ENCODE measurements around the gene IPMK.
A peak's percentile ranks its signal among the peaks of the same experiment; 100 is the strongest.
"Not testable (repeated sequence)": the region's sequence is repeated elsewhere in the genome, so short reads cannot be mapped to it uniquely, and the experiment has no call there.

The IPMK gene

DNA sequence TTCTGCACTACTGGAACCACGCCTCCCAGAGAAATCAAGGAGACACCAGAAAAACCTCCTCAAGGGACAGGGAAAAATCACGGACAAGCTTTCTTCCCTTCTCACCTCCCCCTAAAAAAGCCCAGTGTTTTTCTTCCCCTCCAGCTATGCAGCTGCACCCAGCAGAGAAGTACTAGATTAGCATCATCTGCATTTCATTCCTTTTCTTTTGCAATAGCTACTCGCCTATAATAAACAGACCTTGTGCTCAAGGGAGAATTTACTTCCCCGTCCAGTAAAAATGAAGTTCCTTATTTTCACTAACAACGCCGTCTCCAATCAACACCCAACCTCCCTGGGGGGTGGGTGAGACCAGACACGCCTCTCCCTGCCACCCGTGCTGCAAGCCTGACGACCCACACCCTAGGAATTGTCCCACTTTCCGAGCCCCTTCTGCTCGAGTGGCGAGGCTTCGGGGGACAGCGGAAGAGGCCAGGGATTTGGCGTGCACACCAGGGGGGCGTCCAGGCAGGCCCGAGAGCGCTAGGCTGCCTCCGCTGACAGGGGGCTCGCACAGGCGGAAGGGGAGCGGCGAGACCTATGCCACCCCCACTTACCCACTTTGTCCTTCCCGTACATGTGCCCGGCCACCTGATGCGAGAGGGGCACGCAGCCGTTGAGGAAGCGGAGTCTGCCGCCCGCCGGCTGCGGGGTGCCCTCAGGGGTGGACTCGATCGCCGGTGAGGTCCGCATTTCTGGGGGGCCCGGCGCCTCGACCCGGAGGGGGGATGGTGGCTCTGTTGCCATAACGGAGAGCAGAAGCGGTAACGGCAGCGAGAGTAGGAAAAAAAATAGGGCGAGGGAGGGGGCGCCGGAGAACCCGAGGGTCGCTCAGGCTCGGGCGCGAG lies 625 bp downstream of the IPMK start:
- Histone ChIP-seq H3K27me3 (replicated peaks; ENCODE audit: control insufficient read depth, insufficient read depth, low read length) (no peaks in the 10 kb centered on the region), H3K9ac (ENCODE audit: low read length) (peak overlapping the region; percentile 91), H3K9me3 (ENCODE audit: control insufficient read depth, low read length) (no peaks in the 10 kb centered on the region), H3K4me3 (ENCODE audit: low read length) (peak overlapping the region; percentile 96), H3K4me1 (ENCODE audit: control insufficient read depth, insufficient read depth, low read length) (peaks cover 37% of the 10 kb centered on the region), H3K36me3 (ENCODE audit: control insufficient read depth, insufficient read depth, low read length, severe bottlenecking) (no peaks in the 10 kb centered on the region)
- peak; percentile 87 for DNase-seq (ENCODE audit: low read depth)

DNA sequence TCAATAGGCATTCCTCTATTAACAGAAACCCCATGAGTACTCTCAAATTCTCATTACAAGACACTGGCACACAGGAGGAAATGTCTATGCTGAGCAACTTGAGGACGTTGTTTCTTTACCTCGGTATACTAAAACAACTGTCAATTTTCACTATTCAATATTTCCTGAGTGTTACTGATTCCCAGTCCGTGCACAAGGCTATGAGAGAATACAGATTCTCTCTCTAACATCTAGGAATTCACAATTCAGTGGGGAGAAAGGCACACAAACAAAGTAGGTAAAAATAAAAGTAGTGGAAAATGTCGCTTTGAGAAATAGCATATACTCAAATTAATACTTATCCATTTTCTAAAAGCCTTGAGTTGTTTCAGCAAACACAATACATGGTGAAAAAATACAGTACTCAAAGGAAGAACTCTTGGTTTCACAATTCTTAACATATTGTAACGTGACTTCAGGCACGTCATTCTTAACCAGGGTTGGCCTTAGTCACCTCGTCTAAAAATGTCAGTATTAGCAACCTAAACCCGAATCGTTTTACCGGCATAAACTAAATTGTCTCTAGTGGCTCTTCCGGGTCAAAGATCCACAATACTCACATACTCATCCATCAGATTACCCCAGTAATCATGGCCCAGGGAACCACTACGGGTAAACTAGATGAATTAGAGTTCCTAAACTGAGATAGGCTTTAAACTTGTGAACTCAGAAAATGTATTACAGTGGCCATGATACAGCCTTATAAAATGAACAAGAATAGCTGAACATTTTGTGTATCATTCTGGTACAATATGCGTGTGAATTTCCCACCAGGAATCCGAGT lies 1.5 kb downstream of the IPMK start:
- H3K4me1 ChIP-seq (ENCODE audit: control insufficient read depth, insufficient read depth, low read length): peaks cover 37% of the 10 kb centered on the region
- H3K9ac ChIP-seq (ENCODE audit: low read length): peak overlapping the region; percentile 91
- DNase-seq (ENCODE audit: low read depth): peak; percentile 86
- no peaks in the 10 kb centered on the region for H3K9me3 ChIP-seq (ENCODE audit: control insufficient read depth, low read length)
- peak overlapping the region; percentile 96 for H3K4me3 ChIP-seq (ENCODE audit: low read length)
- H3K27me3 ChIP-seq (replicated peaks; ENCODE audit: control insufficient read depth, insufficient read depth, low read length): no peaks in the 10 kb centered on the region
- H3K36me3 ChIP-seq (ENCODE audit: control insufficient read depth, insufficient read depth, low read length, severe bottlenecking): no peaks in the 10 kb centered on the region

GRCh38 chr10:58265249-58265648 lies 2.4 kb downstream of the IPMK start:
- no peaks in the 10 kb centered on the region for H3K9me3 ChIP-seq (ENCODE audit: control insufficient read depth, low read length)
- no peaks in the 10 kb centered on the region for H3K36me3 ChIP-seq (ENCODE audit: control insufficient read depth, insufficient read depth, low read length, severe bottlenecking)
- H3K4me3 ChIP-seq (ENCODE audit: low read length): peak overlapping the region; percentile 96
- peak overlapping the region; percentile 91 for H3K9ac ChIP-seq (ENCODE audit: low read length)
- DNase-seq (ENCODE audit: low read depth): no peak
- H3K4me1 ChIP-seq (ENCODE audit: control insufficient read depth, insufficient read depth, low read length): peaks cover 31% of the 10 kb centered on the region
- no peaks in the 10 kb centered on the region for H3K27me3 ChIP-seq (replicated peaks; ENCODE audit: control insufficient read depth, insufficient read depth, low read length)

- Histone ChIP-seq H3K4me3 (ENCODE audit: low read length) (peak overlapping the region; percentile 96), H3K27me3 (replicated peaks; ENCODE audit: control insufficient read depth, insufficient read depth, low read length) (no peaks in the 10 kb centered on the region), H3K9me3 (ENCODE audit: control insufficient read depth, low read length) (no peaks in the 10 kb centered on the region), H3K4me1 (ENCODE audit: control insufficient read depth, insufficient read depth, low read length) (peaks cover 26% of the 10 kb centered on the region), H3K9ac (ENCODE audit: low read length) (no peak overlapping the region), H3K36me3 (ENCODE audit: control insufficient read depth, insufficient read depth, low read length, severe bottlenecking) (no peaks in the 10 kb centered on the region)
- DNase-seq (ENCODE audit: low read depth): peak; percentile 12
Observed at GRCh38 chr10:58264780-58265179, 2.9 kb downstream of the IPMK start.

GRCh38 chr10:58262766-58263165 lies 4.9 kb downstream of the IPMK start:
- Histone ChIP-seq H3K36me3 (ENCODE audit: control insufficient read depth, insufficient read depth, low read length, severe bottlenecking) (no peaks in the 10 kb centered on the region), H3K9ac (ENCODE audit: low read length) (no peak overlapping the region), H3K27me3 (replicated peaks; ENCODE audit: control insufficient read depth, insufficient read depth, low read length) (no peaks in the 10 kb centered on the region), H3K9me3 (ENCODE audit: control insufficient read depth, low read length) (no peaks in the 10 kb centered on the region), H3K4me1 (ENCODE audit: control insufficient read depth, insufficient read depth, low read length) (peaks cover 20% of the 10 kb centered on the region), H3K4me3 (ENCODE audit: low read length) (no peak overlapping the region)
- peak; percentile 10 for DNase-seq (ENCODE audit: low read depth)

GRCh38 chr10:58260334-58260733 lies 7.4 kb downstream of the IPMK start:
- DNase-seq (ENCODE audit: low read depth): no peak
- no peaks in the 10 kb centered on the region for H3K9me3 ChIP-seq (ENCODE audit: control insufficient read depth, low read length)
- no peak overlapping the region for H3K4me3 ChIP-seq (ENCODE audit: low read length)
- no peaks in the 10 kb centered on the region for H3K27me3 ChIP-seq (replicated peaks; ENCODE audit: control insufficient read depth, insufficient read depth, low read length)
- H3K36me3 ChIP-seq (ENCODE audit: control insufficient read depth, insufficient read depth, low read length, severe bottlenecking): no peaks in the 10 kb centered on the region
- H3K4me1 ChIP-seq (ENCODE audit: control insufficient read depth, insufficient read depth, low read length): peaks cover 11% of the 10 kb centered on the region
- no peak overlapping the region for H3K9ac ChIP-seq (ENCODE audit: low read length)

DNA sequence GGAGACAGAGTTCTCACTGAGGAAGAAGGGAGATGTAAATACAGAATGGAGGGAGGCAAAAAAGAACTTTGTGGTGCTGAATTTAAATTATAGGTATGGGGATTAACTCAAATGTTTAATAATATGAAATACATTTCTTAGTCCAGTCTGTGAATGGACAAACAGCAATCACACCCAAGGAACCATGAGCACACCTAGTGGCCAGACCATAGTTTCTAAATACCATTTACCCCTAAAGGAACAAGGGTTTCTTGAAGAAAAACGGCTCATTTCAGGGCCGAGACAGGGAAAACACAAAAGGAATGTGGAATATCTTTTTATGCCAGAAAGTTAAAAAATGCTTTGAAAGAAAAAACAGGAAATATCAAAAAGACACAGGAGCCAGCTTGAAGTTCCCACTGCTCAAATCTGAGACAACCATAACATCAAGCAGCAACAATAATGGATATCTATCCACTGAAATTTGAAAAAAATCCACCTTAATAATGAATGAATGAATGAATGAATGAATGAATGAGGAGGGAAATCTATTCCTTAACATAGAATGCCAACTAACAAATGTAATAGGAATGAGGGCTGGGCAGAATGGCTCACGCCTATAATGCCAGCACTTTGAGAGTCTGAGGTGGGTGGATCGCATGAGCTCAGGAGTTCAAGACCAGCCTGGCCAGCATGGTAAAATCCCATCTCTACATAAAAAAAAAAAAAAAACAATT lies 8.6 kb downstream of the IPMK start:
- Histone ChIP-seq H3K4me1 (ENCODE audit: control insufficient read depth, insufficient read depth, low read length) (no peaks in the 10 kb centered on the region), H3K36me3 (ENCODE audit: control insufficient read depth, insufficient read depth, low read length, severe bottlenecking) (no peaks in the 10 kb centered on the region), H3K9me3 (ENCODE audit: control insufficient read depth, low read length) (no peaks in the 10 kb centered on the region), H3K4me3 (ENCODE audit: low read length) (no peak overlapping the region), H3K9ac (ENCODE audit: low read length) (no peak overlapping the region), H3K27me3 (replicated peaks; ENCODE audit: control insufficient read depth, insufficient read depth, low read length) (no peaks in the 10 kb centered on the region)
- no peak for DNase-seq (ENCODE audit: low read depth)

DNA sequence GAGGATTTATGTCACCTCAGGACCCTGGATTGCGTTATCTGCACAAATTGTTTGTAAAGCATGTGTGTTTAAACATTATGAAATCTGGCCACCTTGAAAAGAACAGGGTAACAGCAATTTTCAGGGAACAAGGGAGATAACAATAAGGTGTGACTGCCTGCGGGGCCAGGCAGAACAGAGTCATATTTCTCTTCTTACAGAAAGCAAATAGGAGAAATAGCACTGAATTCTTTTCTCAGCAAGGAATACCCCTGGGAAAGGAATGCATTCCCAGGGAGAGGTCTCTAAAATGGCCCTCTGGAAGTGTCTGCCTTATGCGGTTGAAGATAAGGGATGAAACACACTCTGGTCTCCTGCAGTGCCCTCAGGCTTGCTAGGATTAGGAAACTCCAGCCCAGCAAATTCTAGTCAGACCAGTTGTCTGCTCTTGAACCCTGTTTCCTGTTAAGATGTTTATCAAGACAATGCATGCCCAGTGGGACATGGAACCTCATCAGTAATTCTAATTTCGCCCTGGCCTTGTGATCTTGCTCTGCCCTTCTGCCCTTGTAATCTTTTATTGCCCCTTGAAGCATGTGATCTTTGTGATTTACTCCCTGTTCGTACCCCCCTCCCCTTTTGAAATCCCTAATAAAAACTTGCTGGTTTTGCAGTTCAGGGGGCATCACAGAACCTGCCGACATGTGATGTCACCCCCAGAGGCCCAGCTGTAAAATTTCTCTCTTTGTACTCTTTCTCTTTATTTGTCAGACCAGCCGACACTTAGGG lies 11.5 kb downstream of the IPMK start:
- not testable (repeated sequence) for H3K27me3 ChIP-seq (replicated peaks; ENCODE audit: control insufficient read depth, insufficient read depth, low read length); H3K9me3 ChIP-seq (ENCODE audit: control insufficient read depth, low read length); DNase-seq (ENCODE audit: low read depth)

DNA sequence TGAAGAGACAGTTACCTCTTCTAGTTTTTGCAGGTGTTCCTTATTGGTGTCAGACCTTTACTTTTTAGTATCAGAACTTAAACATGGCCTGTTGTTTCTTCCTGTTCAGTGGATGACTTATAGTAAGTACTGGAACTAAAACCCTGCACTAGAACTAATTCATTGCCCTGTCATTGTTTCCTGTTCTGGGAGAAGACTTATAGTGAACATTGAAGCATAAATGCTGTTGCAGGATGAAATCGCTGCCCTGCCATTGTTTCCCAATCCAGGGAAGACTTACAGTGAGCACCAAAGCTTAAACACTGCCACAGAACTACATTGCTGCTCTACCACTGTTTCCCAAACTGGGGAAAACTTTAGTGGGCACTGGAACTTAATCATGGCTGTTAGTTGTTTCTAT lies 13.1 kb downstream of the IPMK start:
- Histone ChIP-seq H3K9me3 (ENCODE audit: control insufficient read depth, low read length) (no peaks in the 10 kb centered on the region), H3K4me3 (ENCODE audit: low read length) (no peak overlapping the region), H3K4me1 (ENCODE audit: control insufficient read depth, insufficient read depth, low read length) (no peaks in the 10 kb centered on the region), H3K27me3 (replicated peaks; ENCODE audit: control insufficient read depth, insufficient read depth, low read length) (no peaks in the 10 kb centered on the region), H3K36me3 (ENCODE audit: control insufficient read depth, insufficient read depth, low read length, severe bottlenecking) (no peaks in the 10 kb centered on the region), H3K9ac (ENCODE audit: low read length) (no peak overlapping the region)
- DNase-seq (ENCODE audit: low read depth): no peak

More for the DNA sequence above, 11.5 kb downstream of the IPMK start:
- not testable (repeated sequence) for H3K36me3 ChIP-seq (ENCODE audit: control insufficient read depth, insufficient read depth, low read length, severe bottlenecking); H3K4me3 ChIP-seq (ENCODE audit: low read length); H3K9ac ChIP-seq (ENCODE audit: low read length); H3K4me1 ChIP-seq (ENCODE audit: control insufficient read depth, insufficient read depth, low read length)

GRCh38 chr10:58253184-58253583 lies 14.5 kb downstream of the IPMK start:
- H3K9me3 ChIP-seq (ENCODE audit: control insufficient read depth, low read length): no peaks in the 10 kb centered on the region
- H3K27me3 ChIP-seq (replicated peaks; ENCODE audit: control insufficient read depth, insufficient read depth, low read length): no peaks in the 10 kb centered on the region
- no peak overlapping the region for H3K4me3 ChIP-seq (ENCODE audit: low read length)
- DNase-seq (ENCODE audit: low read depth): no peak
- H3K4me1 ChIP-seq (ENCODE audit: control insufficient read depth, insufficient read depth, low read length): no peaks in the 10 kb centered on the region
- no peaks in the 10 kb centered on the region for H3K36me3 ChIP-seq (ENCODE audit: control insufficient read depth, insufficient read depth, low read length, severe bottlenecking)
- no peak overlapping the region for H3K9ac ChIP-seq (ENCODE audit: low read length)
